Body of pancreas (tissue), 4 donors: Measurements from ENCODE around the gene CACNG4.
A peak's percentile ranks its signal among the peaks of the same experiment; 100 is the strongest.

Source experiments
- CTCF ChIP-seq, 7 experiments: fragments of 450-650 bp in 4 of 7; fragments of 200-600 bp in 3 of 7; sonication (generic) in 3 of 7; IDR thresholded peaks; one replicate each; pipeline ENCODE4 v1.5.1; 2016 to 2019; ENCODE audit warnings: antibody characterized with exemption in 7 of 7
- POLR2A ChIP-seq, 3 donors: fragments of 450-650 bp; IDR thresholded peaks; one replicate each; pipeline ENCODE4 v1.6.1; 2016; ENCODE audit warnings: antibody characterized with exemption in 3 of 3, mild to moderate bottlenecking in 2 of 3

- no peak for TF ChIP-seq CTCF (IDR thresholded peaks at IDR 0.05)
- TF ChIP-seq POLR2A (IDR thresholded peaks at IDR 0.05) = peak in 2 of 3 donors; percentile 25 to 54
Observed at GRCh38 chr17:67076290-67076689, 111.8 kb downstream of the CACNG4 start.
